DND-41 (cell line): ENCODE data around the gene MICAL2.

Source experiments
- CTCF ChIP-seq: IDR thresholded peaks from 2 replicates; pipeline ENCODE4 v1.5.1; 2012; ENCODE audit warnings: borderline replicate concordance, low read length, moderate library complexity, mild to moderate bottlenecking; ENCODE audit not compliant: poor library complexity, severe bottlenecking; ENCODE audit errors: extremely low read depth
- EZH2 ChIP-seq: IDR thresholded peaks from 3 replicates; pipeline ENCODE4 v1.6.1; 2012; ENCODE audit warnings: borderline replicate concordance, low read depth, mild to moderate bottlenecking, moderate library complexity, low read length, inconsistent platforms; ENCODE audit not compliant: severe bottlenecking

DNA sequence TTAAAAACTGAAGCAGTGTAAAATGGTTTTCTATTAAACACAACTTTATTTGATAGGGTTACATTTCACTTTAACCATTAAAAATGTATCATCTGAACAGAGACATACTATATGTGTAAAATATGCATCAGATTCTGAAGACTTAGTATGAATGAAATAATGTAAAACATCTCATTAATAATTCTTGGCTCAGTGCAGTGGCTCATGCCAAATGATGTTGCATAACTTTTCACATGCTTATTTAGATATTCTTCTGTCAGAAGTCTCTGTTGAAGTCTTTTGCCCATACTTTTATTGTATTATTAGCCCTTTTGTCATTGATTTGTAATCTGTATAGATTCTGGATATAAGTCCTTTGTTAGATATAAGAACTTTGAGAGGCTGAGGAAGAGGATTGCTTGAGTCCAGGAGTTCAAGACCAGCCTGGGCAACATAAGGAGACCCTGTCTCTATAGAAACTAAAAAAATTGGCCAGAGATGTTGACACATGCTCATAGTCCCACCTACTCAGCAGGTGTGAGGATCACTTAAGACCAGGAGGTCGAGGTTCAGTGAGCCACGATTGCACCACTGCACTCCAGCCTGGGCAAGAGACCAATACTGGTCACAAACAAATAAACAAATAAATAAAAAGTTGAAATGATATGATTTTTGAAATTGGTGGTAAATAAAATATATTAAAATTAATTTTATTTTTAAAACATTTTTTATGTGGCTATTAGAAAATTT is 193.2 kb downstream of the MICAL2 start:
- TF ChIP-seq CTCF (no peak), EZH2 (no peak)
